ENCODE data around the gene CTNNB1. TPM values are rescaled to one million over a fixed set of nuclear protein-coding genes. Genes with fewer than 3 reads are reported as not detected.

CTNNB1 gene
- total and polyA plus RNA-seq, 2 of the 13 experiments (the other 11 are each of a cell fraction or from before 2014, with no cell fraction given): 398 to 489 TPM

- TF ChIP-seq ZC3H4 (CRISPR knock-in tag; IDR thresholded peaks at IDR 0.05; ENCODE audit: borderline replicate concordance) (no peak), GATAD1 (CRISPR knock-in tag; IDR thresholded peaks at IDR 0.05) (no peak), SMC3 (IDR thresholded peaks at IDR 0.05; ENCODE audit: low read length) (no peak)
Observed at GRCh38 chr3:41260063-41260450, 60.8 kb downstream of the CTNNB1 start (continued).

- Histone ChIP-seq H3K4me1 (ENCODE audit: insufficient read depth, low read length) (peaks cover 60% of the 10 kb centered on the region), H3K4me2 (ENCODE audit: low read depth, low read length) (no peak overlapping the region), H3K79me2 (ENCODE audit: insufficient read depth, low read length) (peaks cover 8% of the 10 kb centered on the region), H3K27me3 (ENCODE audit: control insufficient read depth in 1 of 2, insufficient read depth in 2 of 2, low read length in 2 of 2) (no peaks in the 10 kb centered on the region), H3K27ac (ENCODE audit: extremely low read length, insufficient read depth, low read length) (peak overlapping the region; percentile 81), H4K20me1 (ENCODE audit: insufficient read depth, low read length) (no peaks in the 10 kb centered on the region), H3K4me3 (replicated peaks in 1 of 3; ENCODE audit: insufficient read depth in 1 of 3, low read depth in 2 of 3, low read length in 3 of 3) (no peak overlapping the region), H3K36me3 (replicated peaks in 1 of 2; ENCODE audit: control insufficient read depth in 1 of 2, insufficient read depth in 2 of 2, low read length in 2 of 2) (peaks cover 0 to 2% of the 10 kb centered on the region in 2 experiments; a peak in 2 of 5 replicates), H3K9me3 (ENCODE audit: low read length) (no peaks in the 10 kb centered on the region), H2AFZ (ENCODE audit: low read length) (no peak overlapping the region), H3K9ac (ENCODE audit: insufficient read depth, low read depth, low read length) (no peak overlapping the region)
- ChIA-PET CTCF (ENCODE audit: low intra/inter-chr PET ratio, low total read pairs) (no interaction called here), POLR2A (interaction anchor here (0.8 to 1.8 kb wide), 5 partner anchors 11 to 66 kb away, joined by 3 to 6 read pairs (median 4); partner anchors contain the start of gene CTNNB1)
- no peak for FAIRE-seq
- DNase-seq (ENCODE audit: low spot score): no peak
- intact Hi-C loops (cut with micrococcal nuclease; ENCODE audit: unreplicated experiment): no loop called here
- whole genome bisulfite sequencing (ENCODE audit: low lambda C conversion rate): 97% methylated on average over 5 of the region's 11 CpGs
- BruUV-seq (replicated peaks): no TSS peak
- ATAC-seq: no peak
- in situ Hi-C loops (cut with HindIII; ENCODE audit: extremely low pct_ligation_motif_present, low pct_unique_long_range_greater_than_20kb): no loop called here
- no peak for TF ChIP-seq ZGPAT (CRISPR knock-in tag; IDR thresholded peaks at IDR 0.05)
- peak; percentile 76 for TF ChIP-seq FOSL2 (CRISPR knock-in tag; IDR thresholded peaks at IDR 0.05)
- no peak for TF ChIP-seq RARA (CRISPR knock-in tag; IDR thresholded peaks at IDR 0.05)
- TF ChIP-seq ZNF687 (CRISPR knock-in tag; IDR thresholded peaks at IDR 0.05): peak; percentile 30
- TF ChIP-seq BCL3 (CRISPR knock-in tag; IDR thresholded peaks at IDR 0.05): no peak
- TF ChIP-seq ZNF597 (CRISPR knock-in tag; IDR thresholded peaks at IDR 0.05): no peak
- 0 out of 2 replicates have a peak, but pooled peaks have one; percentile 18 for TF ChIP-seq TFAP4 (IDR thresholded peaks at IDR 0.05; ENCODE audit: borderline replicate concordance, low read depth)
- TF ChIP-seq HOMEZ (CRISPR knock-in tag; IDR thresholded peaks at IDR 0.05; ENCODE audit: low read depth): 0 out of 2 replicates have a peak, but pooled peaks have one; percentile 43
- TF ChIP-seq CHCHD3 (CRISPR knock-in tag; IDR thresholded peaks at IDR 0.05): no peak
Observed at GRCh38 chr3:41265011-41265545, 65.8 kb downstream of the CTNNB1 start.

Measured in HepG2 (cell line).